LNCaP clone FGC (cell line): ENCODE data around the gene NELL1.

Experiments
- DNase-seq: peaks from one replicate; pipeline ENCODE4 v3.0.0-alpha.2; 2011; ENCODE audit warnings: low read depth
- H3K4me3 ChIP-seq: 2 replicates; pipeline ENCODE4 v1.5.1; 2011; ENCODE audit warnings: mild to moderate bottlenecking, low read depth, low read length, control low read depth
- CTCF ChIP-seq: IDR thresholded peaks from 2 replicates; pipeline ENCODE4 v1.5.1; 2012; ENCODE audit warnings: mild to moderate bottlenecking; ENCODE audit not compliant: control insufficient read depth, insufficient read depth; ENCODE audit errors: extremely low read depth

NELL1 gene

DNA sequence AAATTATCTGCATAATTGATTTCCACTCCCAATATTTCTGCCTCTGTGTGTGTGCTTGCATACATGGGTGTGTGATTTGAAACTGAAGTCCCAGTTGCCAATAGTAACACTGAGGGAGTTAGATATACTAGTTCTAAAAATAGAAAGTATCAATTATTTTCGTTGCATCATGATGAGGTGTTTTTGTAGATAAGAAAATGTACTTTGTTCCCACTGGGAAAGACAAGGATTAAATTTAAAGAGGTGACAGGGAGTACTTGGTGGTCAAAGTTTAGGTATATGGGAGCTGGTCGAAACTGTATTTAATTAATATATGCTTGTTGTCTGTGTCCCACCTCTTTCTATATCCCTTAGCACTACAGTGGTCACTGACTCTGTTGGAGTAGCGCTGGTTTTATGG, 444.5 kb downstream of the NELL1 start:
- DNase-seq = no peak
- no peak for TF ChIP-seq CTCF
- no peak overlapping the region for H3K4me3 ChIP-seq

DNA sequence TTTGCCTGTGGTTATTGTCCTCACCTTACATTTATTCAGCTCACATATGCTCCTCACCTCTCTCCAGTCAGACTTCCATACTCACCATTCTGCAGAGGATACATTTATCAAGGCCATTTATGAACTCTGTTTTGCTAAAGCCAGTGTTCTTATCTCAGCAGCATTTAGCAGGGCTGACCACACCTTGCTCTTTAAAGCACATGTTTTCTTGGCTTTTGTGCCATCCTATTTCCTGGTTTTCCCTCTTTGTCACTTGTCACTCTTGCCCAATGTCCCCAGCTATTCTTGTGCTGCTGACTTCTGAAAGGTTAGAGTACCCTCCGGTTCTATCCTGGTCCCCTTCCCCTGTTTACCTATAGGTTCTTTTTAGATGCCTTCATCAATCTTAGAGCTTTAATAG, 446.6 kb downstream of the NELL1 start:
- TF ChIP-seq CTCF = no peak

GRCh38 chr11:21119411-21119810, 450.0 kb downstream of the NELL1 start:
- DNase-seq = no peak
- no peak overlapping the region for H3K4me3 ChIP-seq
- no peak for TF ChIP-seq CTCF

More for the DNA sequence above, 446.6 kb downstream of the NELL1 start:
- DNase-seq = no peak
- H3K4me3 ChIP-seq = no peak overlapping the region

DNA sequence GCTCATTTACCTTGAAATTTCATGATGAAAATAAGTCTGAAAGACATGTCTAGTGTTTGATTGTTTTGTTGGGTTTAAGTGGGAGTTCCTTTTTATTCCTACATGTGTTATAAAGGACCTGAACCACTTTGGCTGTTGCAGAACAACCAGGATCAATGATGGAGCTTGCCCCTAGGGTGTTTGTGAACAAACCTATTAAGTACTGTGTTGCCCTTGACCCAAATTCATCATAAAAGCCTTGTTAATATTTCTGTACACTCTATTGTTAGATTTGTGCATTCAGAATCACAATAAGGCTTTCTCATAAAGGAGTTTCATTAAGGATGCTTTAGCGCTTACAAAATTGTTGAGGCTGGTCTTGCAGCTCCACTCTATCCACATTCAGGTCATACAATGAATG, 452.6 kb downstream of the NELL1 start:
- TF ChIP-seq CTCF = no peak
- no peak for DNase-seq
- H3K4me3 ChIP-seq = no peak overlapping the region

- no peak for DNase-seq
- H3K4me3 ChIP-seq = no peak overlapping the region
- TF ChIP-seq CTCF = no peak
These were observed 453.1 kb downstream of the NELL1 start for GRCh38 chr11:21122523-21122922.

GRCh38 chr11:21132146-21132720, 462.8 kb downstream of the NELL1 start:
- no peak for TF ChIP-seq CTCF
- no peak for DNase-seq

GRCh38 chr11:21133244-21133643, 463.9 kb downstream of the NELL1 start:
- DNase-seq = no peak

More at GRCh38 chr11:21132146-21132720, 462.8 kb downstream of the NELL1 start:
- H3K4me3 ChIP-seq = no peak overlapping the region

More at GRCh38 chr11:21133244-21133643, 463.9 kb downstream of the NELL1 start:
- H3K4me3 ChIP-seq = no peak overlapping the region
- no peak for TF ChIP-seq CTCF
